ENCODE measurements around the gene MACROD2.

Gene MACROD2

GRCh38 chr20:15179381-15179780 lies 1184.1 kb downstream of the MACROD2 start (continued):
- no peak for TF ChIP-seq PRDM10 (tag by site-specific recombination; IDR thresholded peaks at IDR 0.05)
- no peak for TF ChIP-seq AEBP2 (tag by site-specific recombination; IDR thresholded peaks at IDR 0.05; ENCODE audit: borderline replicate concordance)
- TF ChIP-seq ZNF426 (tag by site-specific recombination; IDR thresholded peaks at IDR 0.05): no peak
- TF ChIP-seq ZNF544 (tag by site-specific recombination; IDR thresholded peaks at IDR 0.05): no peak
- TF ChIP-seq ZNF335 (tag by site-specific recombination; conservative IDR thresholded peaks at IDR 0.05): no peak
- no peak for TF ChIP-seq SALL2 (tag by site-specific recombination; IDR thresholded peaks at IDR 0.05; ENCODE audit: borderline replicate concordance)
- TF ChIP-seq ZNF114 (tag by site-specific recombination; IDR thresholded peaks at IDR 0.05): no peak
- TF ChIP-seq ZNF354C (tag by site-specific recombination; IDR thresholded peaks at IDR 0.05; ENCODE audit: borderline replicate concordance, low read depth): no peak
- TF ChIP-seq KLF7 (tag by site-specific recombination; IDR thresholded peaks at IDR 0.05; ENCODE audit: borderline replicate concordance): no peak
- no peak for TF ChIP-seq OVOL3 (tag by site-specific recombination; IDR thresholded peaks at IDR 0.05)
- TF ChIP-seq ZNF48 (tag by site-specific recombination; IDR thresholded peaks at IDR 0.05): no peak

GRCh38 chr20:15179781-15180180 lies 1184.5 kb downstream of the MACROD2 start:
- H3K4me3 ChIP-seq (ENCODE audit: low read depth, low read length): no peak overlapping the region
- no peak overlapping the region for H3K27ac ChIP-seq (ENCODE audit: extremely low read depth, low read depth, low read length)
- ChIA-PET CTCF (no interaction called here), POLR2A (no interaction called here)
- no peaks in the 10 kb centered on the region for H3K9me3 ChIP-seq (ENCODE audit: control insufficient read depth, insufficient read depth, low read depth, low read length)
- no peak for TF ChIP-seq ZNF518A (tag by site-specific recombination; conservative IDR thresholded peaks at IDR 0.05; ENCODE audit: low read depth)
- no peak for TF ChIP-seq ZNF521 (tag by site-specific recombination; IDR thresholded peaks at IDR 0.05)
- TF ChIP-seq SP3 (tag by site-specific recombination; IDR thresholded peaks at IDR 0.05): no peak
- TF ChIP-seq ZNF645 (tag by site-specific recombination; IDR thresholded peaks at IDR 0.05): no peak
- no peak for TF ChIP-seq ZNF664 (tag by site-specific recombination; IDR thresholded peaks at IDR 0.05)
- no peak for TF ChIP-seq ZNF701 (tag by site-specific recombination; IDR thresholded peaks at IDR 0.05)
- no peak for TF ChIP-seq MZF1 (tag by site-specific recombination; IDR thresholded peaks at IDR 0.05; ENCODE audit: borderline replicate concordance)
- TF ChIP-seq PRDM1 (tag by site-specific recombination; IDR thresholded peaks at IDR 0.05): no peak
- no peak for TF ChIP-seq ZNF596 (tag by site-specific recombination; IDR thresholded peaks at IDR 0.05)
- no peak for TF ChIP-seq ZNF629 (tag by site-specific recombination; IDR thresholded peaks at IDR 0.05)
- no peak for TF ChIP-seq ZXDB (tag by site-specific recombination; IDR thresholded peaks at IDR 0.05)
- H3K4me1 ChIP-seq (ENCODE audit: control insufficient read depth, insufficient read depth, low read length): no peaks in the 10 kb centered on the region
- no peaks in the 10 kb centered on the region for H3K36me3 ChIP-seq (ENCODE audit: control insufficient read depth in 2 of 2, insufficient read depth in 1 of 2, low read length in 2 of 2)
